Stimulated activated CD4-positive, alpha-beta T cell treated with anti-CD3 and anti-CD28 coated beads, Interleukin-2, amount 100 ng/mL, for 48 hours (primary cell): ENCODE data around the gene EEFSEC.
"Not testable (repeated sequence)": the region's sequence is repeated elsewhere in the genome, so short reads cannot be mapped to it uniquely, and the experiment has no call there.

ENCODE experiments used
- DNase-seq, 2 donors: peaks; one replicate each; pipeline ENCODE4 v3.0.0-alpha.2; 2020

Gene EEFSEC

DNA sequence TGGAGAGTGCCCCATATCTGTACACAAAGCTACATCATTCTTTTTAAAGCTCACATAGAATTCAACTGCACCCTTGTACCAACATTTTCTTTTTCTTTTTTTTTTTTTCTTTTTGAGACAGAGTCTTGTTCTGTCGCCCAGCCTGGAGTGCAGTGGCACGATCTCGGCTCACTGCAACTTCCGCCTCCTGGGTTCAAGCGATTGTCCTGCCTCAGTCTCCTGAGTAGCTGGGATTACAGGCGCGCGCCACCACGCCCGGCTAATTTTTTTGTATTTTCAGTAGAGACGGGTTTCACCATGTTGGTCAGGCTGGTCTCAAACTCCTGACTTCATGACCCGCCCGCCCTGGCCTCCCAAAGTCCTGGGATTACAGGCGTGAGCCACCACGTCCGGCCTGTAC, 1.1 kb downstream of the EEFSEC start:
- not testable (repeated sequence) for DNase-seq

DNA sequence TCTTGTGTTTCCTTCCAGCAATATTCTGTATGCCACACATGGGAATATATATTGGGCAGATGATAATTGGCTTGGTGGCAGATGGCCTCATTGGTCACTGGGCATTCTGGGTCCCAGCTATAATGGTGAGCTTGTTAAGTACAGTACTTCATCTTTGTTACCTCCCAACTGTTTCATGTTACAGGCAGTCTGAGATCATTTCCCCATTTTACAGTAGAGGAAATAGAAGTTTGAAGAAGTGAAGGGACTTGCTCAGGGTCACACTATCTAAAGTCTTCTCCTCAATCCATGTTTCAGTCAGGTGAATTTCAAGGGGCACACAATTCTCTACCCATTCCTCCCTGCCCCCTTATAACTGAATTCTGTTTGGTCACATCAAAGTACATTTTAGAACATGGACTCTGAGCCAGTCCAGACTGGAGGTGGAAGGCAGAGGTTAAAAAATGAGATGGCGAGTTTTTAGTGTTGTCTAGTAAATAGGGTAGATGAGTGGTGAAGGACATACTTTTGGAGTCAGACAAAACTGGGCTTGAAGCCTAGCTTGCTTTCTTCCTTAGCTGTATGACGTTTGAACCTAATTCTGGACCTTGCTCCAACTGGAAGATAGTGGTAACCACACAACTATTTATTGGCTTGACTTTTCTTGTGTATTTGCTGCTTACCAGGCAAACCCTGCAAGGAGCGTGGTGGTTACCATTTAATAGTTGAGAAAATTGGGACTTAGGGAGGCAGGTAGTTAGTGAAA, 2.5 kb downstream of the EEFSEC start:
- DNase-seq = no peak

DNA sequence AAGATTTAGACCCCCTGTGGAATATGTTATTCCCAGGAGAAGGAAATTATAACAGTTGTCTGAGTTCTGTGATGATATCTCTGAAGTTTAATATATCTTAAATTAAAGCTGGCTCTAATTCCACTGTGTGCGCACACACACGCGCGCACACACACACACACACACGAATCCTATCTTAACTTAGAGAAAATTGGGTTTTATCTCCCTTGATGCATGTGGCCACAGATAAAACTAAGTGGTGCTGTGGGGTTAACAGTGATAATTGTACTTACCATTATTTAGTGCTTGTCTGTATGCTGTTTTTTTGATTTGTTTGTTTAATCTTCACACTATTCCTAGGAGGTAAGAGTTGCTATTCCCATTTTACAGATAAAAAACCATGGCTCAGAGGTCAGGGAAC, 7.4 kb downstream of the EEFSEC start:
- DNase-seq = no peak

DNA sequence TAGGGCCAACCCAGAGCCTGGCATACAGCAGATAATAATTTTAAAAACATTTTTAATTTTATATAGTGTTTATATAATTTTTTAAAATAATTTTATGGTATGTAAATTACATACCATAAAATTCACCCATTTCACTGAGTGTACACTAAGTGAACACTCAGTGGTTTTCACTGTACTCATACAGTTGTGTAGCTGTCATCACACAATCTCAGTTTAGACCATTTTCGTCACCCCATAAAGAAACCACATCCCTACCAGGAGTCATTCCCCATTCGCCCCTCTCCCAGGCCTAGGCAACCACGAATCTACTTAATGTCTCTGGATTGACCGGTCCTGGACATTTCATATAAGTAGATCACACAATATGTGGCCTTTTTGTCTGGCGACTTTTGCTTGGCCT, 10.2 kb downstream of the EEFSEC start:
- DNase-seq = no peak

DNA sequence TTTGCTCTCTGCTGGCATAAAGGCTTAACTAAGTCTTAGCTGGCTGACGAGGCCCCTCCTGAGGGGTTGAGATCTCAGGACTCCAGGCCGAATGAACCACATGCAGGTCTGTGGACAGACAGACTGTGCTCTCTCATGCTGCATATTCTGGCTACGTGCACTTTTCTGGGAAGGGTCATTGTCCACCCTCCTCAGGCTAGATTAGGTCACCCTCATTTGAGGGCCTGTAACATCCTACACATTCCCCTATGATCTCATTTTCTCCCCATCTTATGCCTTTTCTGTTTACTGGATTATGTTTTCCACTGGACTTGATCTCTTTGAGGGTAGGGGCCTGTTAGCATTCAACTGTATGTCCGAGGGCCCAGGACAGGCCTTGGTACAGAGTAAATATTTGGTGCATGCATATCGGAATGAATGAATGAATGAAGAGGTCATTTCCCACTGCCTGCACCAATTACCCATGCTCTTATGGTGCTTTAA, 13.7 kb downstream of the EEFSEC start:
- no peak for DNase-seq

DNA sequence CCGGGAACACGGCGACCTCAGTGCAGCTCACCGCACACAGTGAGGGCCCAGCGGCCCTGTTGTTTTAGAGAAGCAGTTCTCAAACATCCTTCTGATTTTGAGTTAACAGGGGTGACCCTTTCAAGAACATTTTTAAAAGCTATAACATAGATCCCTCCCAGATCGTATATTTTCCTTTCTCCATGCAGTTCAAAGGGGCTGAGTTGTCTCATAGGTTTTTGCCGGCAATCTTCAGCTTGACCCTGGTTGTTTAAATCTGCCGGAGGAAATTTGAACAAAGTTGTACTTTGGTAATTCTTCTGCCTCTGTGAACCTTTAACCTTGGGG, 14.3 kb downstream of the EEFSEC start:
- no peak for DNase-seq

DNA sequence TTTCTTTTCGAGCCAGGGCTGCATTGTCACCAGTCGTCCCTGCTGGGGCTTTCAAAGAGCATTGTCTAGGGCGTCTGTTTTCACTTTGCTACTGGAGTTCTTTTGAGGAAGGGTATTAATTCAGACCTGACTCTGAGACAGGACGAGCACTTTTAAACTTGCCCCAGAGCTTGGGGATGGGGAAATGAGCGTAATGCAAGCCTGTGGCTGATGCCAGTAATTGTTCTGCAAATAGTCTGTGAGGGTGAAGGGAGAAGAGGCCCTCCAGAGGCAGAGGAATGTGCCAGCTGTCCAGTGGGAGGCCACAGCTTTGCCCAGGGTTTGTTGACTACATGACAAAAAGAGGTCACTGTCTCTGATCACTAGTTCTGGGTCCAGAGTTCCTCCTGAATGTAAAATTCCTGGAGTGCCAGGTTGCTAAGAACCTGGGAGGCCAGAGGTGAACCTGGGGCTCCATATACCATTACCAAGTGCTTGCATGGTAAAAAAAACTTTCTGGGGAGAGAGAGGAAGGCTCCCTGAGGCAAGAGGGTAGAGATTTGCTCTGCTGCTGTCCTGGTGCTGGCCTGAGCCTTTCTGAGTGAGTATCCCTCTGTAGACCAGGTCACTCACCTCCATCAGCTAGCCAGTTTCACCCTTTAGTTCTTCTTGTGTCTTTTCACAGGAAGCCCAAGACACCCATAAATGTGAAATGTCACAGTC, 14.8 kb downstream of the EEFSEC start:
- DNase-seq = no peak

DNA sequence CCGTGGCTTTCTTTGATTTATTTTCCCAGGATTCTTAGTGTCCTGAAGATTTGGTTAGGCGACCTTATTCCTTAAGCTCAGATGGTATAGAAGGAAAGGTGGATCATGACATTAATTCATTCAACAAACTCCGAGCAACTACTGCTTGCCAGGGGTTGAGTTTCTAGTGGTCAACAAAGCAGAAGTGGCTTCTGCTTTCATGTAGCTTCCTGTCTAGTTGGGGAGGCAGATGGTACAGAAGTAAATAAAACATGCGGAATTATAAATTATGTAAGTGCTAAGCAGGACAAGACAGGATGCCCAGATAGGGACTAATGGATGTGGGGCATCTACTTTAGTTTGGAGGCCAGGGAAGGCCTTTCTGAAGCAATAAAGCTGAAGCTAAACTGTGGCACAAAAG, 15.6 kb downstream of the EEFSEC start:
- DNase-seq = no peak

DNA sequence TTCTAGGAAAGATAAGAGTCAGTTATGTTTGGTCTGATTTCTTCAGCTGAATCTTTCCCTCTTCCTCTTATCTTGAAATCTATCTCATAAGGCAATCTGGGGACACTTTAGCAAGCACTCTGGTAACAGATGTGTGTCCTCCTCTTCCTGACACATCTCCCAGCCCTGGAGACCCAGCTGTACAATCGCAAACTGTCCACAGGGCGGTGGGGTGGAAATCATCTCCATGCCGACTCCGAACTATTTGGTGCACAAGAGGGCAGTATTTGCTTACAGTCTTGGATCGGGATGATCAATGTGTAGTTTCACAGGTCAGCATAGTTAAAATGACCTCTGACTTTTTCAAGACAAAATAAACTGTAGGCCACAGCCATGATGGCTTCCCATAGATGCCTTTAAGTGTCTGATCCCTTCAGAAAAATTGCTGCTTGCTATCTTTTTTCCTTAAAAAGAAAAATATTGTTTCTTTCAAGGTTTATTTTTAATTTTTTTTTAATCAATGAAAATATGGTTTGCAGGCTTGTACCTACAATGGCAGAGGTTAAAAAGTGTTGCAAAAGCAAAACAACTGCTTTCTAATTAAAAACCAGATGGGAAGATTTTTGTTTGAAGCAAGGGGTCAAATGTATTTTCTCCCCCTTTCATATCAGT, 17.7 kb downstream of the EEFSEC start:
- no peak for DNase-seq

DNA sequence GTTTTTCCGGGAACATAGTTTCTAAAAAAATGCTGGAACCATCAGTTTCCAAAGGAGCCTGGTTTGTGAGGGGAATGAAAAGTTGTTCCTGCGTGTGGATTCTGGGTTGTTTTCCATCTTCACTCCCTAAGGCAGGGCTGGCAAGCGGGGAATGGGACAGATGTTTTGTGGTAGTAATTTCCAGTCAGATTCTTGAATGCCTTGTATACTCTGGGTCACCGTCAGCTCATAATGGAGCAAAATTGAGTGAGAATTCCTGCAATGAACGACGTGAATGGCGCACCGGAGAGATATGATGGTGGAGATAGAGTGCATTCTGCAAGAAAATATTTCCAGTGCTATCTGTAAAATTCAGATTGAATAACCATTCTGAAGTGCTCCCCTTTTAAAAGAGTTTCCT, 19.9 kb downstream of the EEFSEC start:
- no peak for DNase-seq

DNA sequence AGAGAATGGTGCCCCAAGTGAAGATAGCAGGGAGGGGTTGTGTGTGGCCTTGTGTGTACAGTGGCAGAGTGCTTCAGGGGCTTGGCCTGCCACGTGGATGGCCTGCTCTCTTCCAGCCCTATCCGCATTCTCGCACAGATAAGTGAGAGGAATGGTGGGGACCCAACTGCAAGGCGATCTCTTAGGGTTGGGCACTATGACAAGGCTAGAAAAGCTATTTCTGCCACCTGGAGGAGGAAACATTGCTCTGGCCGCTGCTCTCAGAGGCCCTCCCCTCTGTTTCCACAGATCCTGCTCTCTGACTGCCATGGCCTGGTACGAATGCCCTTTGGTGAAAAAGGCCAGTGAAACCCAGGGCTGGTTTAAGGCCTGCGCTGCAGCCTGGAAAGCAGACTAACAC, 20.6 kb downstream of the EEFSEC start:
- no peak for DNase-seq

DNA sequence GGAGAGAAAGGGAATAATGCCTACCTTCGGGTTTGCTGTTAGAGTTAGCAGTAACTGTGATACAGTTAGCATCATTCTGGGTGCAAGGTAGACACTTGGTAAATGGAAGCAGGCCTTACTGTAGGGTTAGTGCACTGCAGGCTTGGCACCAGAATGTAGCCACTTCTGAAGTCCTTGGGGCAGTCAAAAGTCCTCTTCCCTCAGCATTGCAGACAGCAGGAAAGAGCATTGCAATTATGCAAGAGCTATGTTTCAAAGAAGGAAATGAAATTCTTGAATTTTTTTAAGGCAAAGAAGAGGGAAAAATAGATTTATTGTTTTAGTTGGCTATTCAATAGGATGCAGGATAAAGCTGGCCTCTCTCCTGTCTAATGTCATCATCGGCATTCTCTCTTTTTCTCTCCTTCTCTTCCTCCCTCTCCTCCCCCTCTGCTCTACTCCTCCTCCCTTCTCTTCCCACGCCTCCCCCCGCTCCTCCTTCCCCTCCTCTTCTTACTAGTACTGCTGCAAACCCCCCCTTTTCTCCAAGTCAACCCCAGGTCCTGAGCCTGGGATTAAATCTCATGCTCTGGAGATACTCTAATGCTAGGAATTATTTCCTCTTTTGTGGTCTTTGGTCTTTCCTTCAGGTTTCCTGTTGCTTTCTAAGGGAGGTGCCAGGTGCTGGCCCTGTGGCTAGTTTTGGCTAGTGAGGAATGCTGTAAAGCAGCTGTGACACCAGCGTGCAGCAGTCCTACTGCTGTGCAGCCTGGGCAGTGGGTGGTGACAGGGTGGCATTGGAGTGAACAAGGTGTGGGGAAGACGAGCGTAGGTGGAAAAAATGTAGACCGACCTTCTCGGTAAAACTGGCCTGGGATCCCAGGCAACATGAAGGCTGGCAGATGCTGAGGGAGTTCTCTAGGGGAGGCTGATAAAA, 21.7 kb downstream of the EEFSEC start:
- DNase-seq = no peak

DNA sequence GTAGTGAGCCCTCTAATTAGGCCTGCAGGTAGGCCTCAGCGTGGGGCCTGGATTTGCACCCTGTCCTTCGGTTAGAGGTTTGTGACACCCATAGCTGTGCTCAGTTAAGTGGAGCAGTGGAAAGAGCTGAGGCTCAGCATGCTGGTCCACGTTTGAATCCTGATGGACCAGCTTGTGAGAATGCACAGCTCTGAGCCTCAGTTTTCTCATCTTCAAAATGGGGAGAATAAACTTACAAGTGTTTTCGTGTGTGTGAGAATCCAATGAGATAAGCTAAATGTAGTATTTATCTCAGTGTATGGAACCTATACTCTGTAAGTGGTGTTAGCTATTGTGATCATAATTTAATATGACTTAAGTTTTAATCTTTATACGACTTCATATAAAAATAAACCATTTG, 22.5 kb downstream of the EEFSEC start:
- no peak for DNase-seq

DNA sequence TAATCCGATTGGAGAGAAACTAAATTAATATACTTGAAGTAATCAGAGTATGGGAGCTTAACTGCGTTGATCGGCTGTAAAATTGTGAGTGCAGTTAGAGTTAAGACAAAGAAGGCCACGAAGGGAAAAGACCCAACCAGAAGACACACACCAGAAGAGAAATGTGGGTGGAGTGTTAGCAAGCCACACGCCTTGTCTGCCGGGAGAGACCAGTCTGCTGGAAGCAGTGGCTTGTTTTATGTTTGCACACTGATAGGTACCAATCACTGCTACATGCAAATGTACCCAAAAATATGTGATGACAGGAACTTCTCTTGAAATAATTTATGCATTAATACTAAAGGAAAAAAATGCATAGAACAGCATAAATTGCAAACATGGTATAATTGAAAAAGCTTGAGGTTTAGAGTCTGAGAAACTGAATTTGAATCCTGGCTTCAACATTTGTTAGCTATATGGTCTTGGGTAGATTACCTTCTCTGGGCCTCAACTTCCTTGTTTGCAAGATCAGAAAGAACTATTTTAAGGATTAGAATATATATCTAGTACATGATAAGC, 23.1 kb downstream of the EEFSEC start:
- no peak for DNase-seq

DNA sequence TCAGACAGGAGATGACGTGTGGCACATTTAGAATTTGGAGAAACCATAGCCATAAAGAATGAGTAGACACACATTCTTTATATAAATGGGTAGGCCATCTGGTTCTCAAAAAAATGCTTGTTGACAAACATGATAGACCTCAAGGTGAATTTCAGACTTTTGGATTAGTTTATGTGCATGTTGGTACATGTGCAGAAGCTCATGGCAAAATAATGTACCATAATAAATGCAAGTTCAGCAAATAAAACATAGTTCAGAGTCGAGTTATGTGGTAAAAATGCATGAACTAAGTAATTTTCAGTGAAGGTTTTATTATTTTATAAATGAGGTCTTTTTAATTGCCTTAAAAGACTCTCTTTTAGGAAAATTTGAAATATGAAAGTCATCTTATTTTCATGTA, 24.6 kb downstream of the EEFSEC start:
- DNase-seq = no peak

DNA sequence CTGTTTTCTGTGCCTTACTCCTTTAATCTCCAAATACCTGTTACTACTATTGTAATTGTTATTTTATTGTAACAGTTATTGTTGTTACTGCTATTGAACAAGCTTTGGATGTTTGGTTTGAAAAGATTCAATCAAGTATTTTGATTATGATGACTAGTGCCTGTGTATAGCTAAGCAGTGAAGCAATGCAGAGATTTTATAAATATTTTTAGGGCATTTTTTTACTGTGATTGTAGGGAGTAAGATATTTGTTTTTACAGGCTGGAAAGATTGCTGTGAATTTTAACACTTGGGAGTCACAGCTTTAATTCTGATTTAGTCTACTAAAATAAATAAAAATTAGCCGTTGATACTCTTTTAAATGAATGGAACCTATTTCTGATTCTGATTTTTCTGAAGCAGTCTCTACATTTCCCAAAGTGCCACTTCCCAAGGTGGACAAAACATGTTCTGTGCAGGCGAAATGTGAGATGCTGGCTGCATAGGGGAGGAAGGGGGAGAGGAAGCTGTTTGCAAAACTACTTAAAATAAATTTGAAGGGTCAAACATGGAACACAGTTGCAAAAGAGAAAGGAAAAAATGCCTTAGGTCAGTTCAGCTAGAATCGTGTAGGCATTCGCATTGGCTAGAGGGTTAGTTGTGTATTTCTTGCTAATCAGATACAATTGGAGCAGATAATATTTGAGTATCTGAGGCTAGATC, 25.7 kb downstream of the EEFSEC start:
- DNase-seq = no peak

DNA sequence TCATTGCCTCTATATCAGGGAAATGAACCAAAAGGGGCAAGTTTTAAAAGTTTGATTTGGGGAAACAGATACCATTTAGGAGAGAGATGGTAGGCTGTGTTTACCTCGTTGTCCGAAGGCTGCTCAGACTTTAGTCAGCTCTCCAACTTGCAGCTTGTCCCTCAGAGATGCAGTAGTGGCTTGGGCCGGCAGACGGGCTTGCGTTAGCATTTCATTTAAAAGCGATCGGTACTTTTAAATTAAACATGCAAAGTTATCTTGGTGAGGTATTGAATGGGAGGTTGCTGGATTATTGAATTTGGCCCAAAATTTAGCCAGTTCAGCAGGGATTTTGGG, 26.2 kb downstream of the EEFSEC start:
- DNase-seq = no peak

DNA sequence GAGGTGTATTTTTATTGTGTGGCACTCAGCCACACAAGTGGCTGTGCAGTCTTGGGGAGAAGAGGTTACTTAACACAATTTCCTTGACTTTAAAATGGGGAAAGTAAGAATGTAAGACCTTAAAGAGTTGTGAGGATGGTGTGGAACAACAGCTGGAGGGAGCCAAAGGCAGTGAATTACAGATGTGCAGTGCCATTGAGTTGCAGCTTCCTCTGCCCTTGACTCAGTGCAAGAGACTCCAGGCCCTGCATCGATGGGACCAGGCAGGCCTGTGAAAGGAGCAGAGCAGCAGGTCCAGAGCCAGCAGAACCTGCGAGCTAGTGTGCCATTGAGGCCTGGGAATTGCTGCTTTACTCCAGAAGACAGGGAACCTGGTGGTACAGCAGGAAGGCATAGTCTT, 27.2 kb downstream of the EEFSEC start:
- DNase-seq = no peak

DNA sequence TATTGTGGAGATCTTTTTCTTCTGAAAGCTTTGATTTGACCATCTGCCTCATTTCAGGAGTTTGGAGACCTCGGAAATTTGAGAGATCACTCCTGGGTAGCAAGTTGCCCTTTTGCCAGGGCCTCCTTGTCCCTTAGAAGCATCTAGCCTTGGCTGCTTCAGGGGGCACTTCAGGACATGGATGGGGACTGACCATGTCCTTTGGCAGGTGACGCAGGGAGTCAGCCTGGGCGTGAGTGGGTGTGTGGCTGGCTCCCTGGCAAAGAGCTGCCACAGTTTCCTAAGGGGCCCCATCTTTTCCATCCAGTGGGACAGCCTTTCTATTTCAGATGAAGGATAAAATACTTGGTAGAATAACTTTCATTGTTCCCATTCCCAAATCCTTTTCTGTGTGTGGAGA, 27.6 kb downstream of the EEFSEC start:
- DNase-seq = no peak

DNA sequence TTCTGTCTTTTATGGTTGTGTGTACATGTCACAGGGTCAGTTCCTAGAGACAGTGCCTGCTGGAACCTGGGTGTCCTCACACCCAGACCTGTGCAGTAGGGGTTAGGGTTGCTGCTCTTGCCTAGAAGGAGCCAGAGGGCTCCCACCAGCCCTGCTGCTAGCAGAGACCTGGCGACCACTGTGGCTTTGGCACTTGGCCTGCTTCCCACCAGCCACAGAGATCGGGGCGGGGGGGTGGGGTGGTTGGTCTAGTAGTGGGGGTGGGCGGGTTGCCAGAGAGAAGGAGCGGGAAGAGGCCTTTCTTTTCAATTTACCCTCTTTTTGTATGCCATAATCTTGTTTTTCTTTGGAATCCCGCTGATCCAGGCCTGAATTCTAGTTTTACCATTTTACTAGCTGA, 29.4 kb downstream of the EEFSEC start:
- no peak for DNase-seq

DNA sequence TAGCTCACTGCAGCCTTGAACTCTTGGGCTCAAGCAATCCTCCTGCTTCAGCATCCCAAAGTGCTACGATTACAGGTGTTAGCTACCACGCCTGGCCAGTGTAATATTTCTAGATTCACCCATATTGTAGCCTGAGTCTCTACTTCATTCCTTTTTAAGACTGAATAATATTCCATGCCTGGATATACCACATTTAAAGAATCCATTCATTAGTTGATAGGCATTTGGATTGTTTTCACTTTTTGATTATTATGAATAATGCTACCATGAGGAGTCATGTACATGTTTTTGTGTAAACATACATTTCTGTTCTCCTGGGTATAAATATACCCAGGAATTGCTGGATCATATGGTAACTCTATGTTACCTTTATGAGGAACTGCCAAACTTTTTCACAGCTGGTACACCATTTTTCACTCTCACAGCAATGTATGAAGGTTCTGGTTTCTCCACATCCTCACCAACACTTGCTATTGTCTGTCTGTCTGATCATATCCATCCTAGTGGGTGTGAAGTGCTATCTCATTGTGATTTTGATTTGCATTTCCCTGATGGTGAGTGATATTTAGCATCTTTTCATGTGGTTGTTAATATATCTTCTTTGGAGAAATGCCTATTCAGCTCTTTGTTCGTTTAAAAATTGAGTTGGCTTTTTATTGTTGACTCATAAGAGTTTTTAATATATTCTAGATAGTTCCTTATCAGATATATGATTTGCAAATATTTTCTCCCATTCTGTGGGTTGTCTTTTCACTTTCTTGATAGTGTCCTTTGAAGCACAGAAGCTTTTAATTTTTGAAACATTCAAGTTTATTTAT, 32.6 kb downstream of the EEFSEC start:
- no peak for DNase-seq
